Left renal cortex interstitium (tissue), 4 donors: ENCODE results near the gene UTP3. TPM values are rescaled to one million over a fixed set of nuclear protein-coding genes. Genes with fewer than 3 reads are reported as not detected.
"Not testable (repeated sequence)": the region's sequence is repeated elsewhere in the genome, so short reads cannot be mapped to it uniquely, and the experiment has no call there.

ENCODE experiments used
- DNase-seq, 4 donors: peaks; one replicate each; pipeline ENCODE4 v3.0.0-alpha.2; 2013; ENCODE audit warnings: low read depth in 4 of 4, low spot score in 2 of 4, missing footprints in 1 of 4
- polyA plus RNA-seq, 4 donors: library from polyadenylated mRNA; unstranded; fragments of 120-200 nt; gene quantifications; one replicate each; pipeline ENCODE4 v1.2.1, GENCODE V29; 2013; ENCODE audit not compliant: insufficient read length in 4 of 4

Gene UTP3
- polyA plus RNA-seq, 4 donors, result 39.7 to 54.4 (median 46.3) TPM

DNA sequence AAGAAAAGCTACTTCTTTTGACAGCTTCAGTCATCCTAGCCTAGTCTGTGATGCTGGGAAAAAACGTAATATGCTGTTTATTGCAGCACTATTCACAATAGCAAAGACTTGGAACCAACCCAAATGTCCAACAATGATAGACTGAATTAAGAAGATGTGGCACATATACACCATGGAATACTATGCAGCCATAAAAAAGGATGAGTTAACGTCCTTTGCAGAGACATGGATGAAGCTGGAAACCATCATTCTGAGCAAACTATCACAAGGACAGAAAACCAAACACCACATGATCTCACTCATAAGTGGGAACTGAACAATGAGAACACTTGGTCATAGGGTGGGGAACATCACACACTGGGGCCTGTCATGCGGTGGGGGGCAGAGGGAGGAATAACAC, 6.2 kb upstream of the UTP3 start:
- DNase-seq, result not testable (repeated sequence)

DNA sequence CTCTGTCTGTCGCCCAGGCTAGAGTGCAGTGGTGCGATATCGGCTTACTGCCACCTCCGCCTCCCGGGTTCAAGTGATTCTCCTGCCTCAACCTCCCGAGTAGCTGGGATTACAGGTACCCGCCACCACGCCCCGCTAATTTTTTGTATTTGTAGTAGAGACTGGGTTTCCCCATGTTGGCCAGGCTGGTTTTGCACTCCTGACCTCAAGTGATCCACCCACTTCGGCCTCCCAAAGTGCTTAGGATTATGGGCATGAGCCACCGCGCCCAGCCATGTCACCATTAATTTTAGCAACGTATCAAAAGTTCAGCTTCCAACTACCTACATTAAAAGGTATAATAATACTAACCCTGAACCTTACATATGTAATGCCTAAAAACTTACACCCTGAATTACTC, 940 bp upstream of the UTP3 start:
- no peak for DNase-seq

GRCh38 chr4:70688795-70689231, 481 bp downstream of the UTP3 start:
- DNase-seq, result peak in 1 of 4 donors; percentile 34

DNA sequence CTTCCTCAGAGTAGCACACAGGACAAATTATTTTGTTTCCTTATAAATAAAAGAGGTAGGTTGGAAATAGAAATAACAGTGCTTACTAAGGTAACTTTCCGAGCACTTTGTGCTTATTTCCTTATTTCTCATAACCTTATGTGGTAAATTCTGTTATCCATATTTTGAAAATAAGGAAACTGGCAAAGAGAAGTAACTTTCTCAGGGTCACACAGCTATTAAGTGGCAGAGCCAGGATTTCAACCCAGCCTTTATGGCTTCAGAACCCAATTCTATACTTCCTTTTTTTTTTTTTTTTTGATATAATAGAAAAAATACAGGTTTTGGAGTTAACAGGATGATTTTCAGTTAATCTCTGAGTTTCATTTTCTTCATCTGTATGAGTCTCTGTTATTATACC, 3.3 kb downstream of the UTP3 start:
- no peak for DNase-seq

GRCh38 chr4:70694633-70695032, 6.3 kb downstream of the UTP3 start:
- DNase-seq, result not testable (repeated sequence)

DNA sequence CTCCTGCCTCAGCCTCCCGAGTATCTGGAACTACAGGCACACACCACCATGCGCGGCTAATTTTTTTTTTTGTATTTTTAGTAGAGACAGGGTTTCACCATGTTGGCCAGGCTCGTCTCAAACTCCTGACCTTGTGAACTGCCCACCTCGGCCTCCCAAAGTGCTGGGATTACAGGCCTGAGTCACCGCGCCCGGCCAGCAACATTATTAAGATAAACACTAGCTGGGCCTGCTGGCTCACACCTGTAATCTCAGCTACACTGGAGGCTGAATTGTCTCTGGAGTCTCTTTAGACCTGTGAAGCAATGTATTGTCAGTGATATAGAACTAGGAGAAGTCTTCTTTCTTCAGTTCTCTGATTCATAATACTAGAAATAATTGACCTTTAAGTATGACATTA, 10.1 kb downstream of the UTP3 start:
- DNase-seq, result not testable (repeated sequence)

DNA sequence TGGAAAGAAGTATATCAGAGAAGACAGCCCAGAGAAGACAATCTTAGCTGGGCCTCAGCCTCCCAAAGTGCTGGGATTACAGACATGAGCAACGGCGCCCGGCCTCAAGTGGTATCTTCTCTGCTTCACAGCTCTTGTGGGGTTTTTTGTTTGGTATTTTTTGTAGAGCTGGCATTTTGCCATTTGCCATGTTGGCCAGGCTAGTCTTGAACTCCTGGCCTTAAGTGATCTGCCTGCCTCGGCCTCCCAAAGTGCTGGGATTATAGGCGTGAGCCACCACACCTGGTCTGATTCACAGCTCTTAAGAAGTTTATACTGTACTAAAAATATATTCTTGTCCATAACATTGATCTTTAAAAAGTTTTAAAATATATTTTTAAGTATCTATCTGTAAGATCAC, 12.4 kb downstream of the UTP3 start:
- no peak for DNase-seq

- DNase-seq, result no peak
Measured at GRCh38 chr4:70701271-70701670, 12.9 kb downstream of the UTP3 start.

DNA sequence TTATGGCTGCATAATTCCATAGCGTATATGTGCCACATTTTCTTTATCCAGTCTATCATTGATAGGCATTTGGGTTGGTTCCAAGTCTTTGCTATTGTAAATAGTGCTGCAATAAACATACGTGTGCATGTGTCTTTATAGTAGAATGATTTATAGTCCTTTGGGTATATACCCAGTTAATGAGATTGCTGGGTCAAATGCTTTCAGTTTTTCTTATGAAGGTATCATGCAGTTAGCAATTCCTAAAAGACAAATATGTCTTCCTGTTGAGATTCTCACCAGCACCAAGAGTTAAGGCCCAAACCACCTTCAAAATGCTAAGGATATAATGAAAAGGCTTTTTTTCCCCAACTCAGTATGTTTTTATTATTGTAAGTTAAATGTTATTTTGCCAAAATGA, 14.3 kb downstream of the UTP3 start:
- DNase-seq, result not testable (repeated sequence)

GRCh38 chr4:70703619-70704214, 15.4 kb downstream of the UTP3 start:
- DNase-seq, result no peak

DNA sequence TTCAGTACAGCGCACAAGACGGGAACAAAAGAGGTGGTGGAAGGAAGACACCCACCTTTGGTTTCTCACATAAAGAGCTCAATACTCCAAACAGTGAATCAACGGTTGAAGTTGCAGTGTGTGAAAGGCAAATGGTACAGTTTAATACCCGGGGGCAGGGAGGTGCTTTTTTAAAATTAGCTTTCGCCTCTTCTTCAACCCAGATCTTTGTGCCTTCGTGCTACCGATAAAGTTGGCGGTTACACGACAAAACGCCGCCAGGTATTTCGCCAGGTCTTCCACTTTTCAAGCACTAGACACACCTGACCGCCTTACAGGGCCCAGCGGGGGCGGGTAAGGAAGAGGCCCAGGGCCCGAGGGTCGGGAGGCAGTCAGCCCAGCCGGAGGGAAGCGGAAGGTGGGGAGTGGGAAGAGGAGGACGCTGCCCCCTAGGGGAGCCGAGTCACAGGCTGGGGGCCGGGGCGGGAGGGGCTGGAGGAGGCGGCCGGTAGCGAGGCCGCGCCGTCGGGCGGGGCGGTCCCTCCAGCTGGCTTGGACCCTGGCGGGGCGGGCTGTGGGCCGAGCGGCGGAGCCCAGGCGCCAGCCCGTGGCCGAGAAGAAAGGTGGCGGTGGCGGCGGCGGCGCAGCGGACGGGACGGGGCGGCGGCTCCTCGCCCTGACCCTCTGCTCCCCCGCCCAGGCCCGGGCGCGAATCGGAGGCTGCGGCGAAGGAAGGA, 16.0 kb downstream of the UTP3 start:
- DNase-seq, result peak in 2 of 4 donors; percentile 81 to 82

DNA sequence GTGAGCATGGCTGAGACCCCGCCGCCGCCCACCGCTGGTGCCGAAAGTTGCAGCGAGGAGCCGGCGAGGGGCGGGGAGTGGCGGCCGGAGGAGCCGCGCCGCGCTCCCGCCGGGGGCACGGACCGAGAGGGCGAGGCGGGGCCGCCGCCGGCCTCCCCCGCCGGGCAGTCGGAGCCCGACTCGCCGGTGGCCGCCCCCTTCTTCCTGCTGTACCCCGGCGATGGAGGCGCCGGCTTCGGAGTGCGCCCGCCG, 16.5 kb downstream of the UTP3 start:
- DNase-seq, result no peak

GRCh38 chr4:70705183-70706043, 17.1 kb downstream of the UTP3 start:
- no peak for DNase-seq

DNA sequence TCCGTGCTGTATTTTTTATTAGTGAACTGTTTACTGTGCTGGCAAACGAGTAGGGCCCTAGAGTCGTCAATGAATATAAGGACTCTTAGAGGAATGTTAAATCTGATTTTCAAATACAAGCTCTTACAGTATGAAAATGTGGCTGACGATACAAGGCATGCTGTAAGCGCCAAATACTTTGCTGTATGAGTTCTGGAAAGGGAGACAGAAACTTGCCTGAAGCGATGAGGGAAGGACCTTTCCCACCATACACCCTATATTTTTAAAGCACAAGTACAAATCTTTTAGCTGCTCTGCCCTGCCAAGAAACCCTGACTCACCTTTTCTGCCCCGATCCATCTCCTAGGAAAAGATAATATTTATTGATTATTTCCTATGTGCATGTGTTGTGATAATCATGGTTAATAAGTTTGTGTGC, 17.7 kb downstream of the UTP3 start:
- no peak for DNase-seq

- DNase-seq, result no peak
Measured at GRCh38 chr4:70706516-70706915, 18.2 kb downstream of the UTP3 start.

DNA sequence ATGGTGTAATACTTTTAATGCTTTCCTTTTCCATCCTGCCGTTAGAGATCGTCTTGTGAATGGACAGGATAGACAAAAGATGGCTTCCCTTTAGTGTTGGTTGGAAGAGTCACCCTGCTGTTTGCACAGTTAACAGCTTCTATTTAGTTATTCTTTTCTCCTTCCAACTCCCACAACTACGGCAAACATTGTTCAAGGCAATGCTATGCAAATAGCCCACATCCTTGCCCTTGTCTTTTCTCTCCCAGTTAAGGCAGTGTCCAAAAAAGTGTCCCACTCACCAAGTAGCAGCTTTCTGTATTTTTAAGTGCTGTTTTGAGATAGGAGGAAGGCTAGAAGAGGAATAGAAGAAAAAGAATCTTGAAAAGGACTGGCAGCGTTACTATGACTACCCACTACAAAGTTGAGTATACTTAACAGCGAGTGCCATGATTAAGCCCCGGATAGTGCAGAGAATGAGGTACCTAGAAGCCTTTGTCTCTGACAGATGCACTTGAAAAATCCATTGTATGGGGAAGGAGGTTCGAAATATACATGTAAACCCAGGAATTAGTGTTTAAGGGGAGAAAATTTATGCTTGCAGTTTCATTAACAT, 21.4 kb downstream of the UTP3 start:
- no peak for DNase-seq

DNA sequence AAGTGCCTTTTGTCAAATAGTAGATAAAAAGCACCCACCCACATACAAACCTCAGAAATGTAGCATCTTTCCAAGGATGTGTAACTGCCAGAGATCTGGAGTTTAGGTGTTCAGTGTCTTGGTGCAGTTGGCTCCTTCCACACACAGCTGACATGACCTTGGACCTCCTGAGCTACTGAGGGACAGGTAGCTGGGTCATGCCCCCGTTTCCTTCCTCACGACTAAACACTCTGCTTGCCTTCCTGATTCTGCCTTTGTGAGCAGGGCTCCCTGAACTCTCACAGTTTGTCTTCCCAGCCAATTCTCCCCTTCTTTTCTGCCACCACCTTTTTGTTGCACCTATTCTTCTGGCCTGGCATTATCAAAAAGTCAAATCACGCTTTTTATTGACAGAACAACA, 23.3 kb downstream of the UTP3 start:
- DNase-seq, result no peak

GRCh38 chr4:70712150-70712549, 23.8 kb downstream of the UTP3 start:
- DNase-seq, result no peak

- DNase-seq, result no peak
Measured at GRCh38 chr4:70712604-70713452, 24.5 kb downstream of the UTP3 start.

GRCh38 chr4:70713453-70714078, 25.2 kb downstream of the UTP3 start:
- DNase-seq, result no peak
